ENCODE data around the gene DMAC2.

Gene DMAC2

DNA sequence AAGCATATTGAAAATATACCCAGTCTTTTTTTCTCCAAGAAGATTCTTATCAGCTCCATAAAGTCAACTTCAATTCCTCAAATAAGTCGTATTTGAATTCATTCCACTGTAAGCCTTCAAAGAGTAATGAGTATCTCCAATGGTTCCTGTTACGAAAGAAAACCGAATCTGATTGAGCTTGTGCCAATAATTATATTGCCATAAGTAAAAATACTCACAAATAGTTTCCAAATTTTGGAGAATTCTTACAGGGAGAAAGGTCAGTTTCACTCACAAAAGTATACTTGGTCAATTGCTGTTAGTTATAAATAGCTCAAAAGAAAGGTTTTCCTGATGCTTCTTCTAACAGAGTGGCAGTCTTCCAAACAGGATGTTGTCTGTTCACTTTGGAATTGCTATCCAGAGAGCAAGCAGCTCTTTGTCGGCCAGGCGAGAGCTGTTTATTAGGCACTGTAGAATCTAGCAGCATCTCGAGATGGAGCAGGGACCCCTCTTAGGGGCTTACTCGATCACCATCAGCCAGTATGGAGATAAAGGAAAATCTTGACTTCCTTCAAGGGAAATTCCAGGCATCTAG is 16.7 kb upstream of the DMAC2 start:
- no peak overlapping the region for H3K9ac ChIP-seq (ENCODE audit: low read depth, low read length)

DNA sequence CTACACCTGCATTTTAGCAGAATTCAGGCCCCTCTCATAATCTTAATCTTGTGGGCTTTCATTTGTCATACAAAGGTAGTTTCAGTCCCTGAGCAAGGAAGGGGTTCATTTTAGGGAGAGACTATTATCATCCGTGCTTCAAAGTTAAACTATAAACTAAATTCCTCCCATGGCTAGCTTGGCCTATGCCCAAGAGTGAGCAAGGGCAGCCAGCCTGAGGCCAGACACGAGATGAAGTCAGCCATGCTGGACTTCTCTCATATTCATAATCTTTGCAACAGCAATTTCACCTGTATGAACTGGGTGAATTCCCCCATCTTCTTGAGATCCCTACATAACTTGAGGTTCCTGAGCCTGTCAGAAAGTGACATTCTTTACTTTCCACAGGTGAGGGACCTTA is 16.2 kb upstream of the DMAC2 start:
- Histone ChIP-seq H3K4me1 (ENCODE audit: control insufficient read depth, insufficient read depth, low read length) (no peaks in the 10 kb centered on the region), H3K9ac (ENCODE audit: low read depth, low read length) (no peak overlapping the region), H3K4me2 (ENCODE audit: low read length) (no peak overlapping the region), H3K4me3 (ENCODE audit: low read length) (no peak overlapping the region), H3K9me3 (replicated peaks; ENCODE audit: low read length) (no peaks in the 10 kb centered on the region), H3K27me3 (ENCODE audit: control insufficient read depth, insufficient read depth, low read length) (peaks cover 27% of the 10 kb centered on the region), H3K36me3 (ENCODE audit: insufficient read depth, low read length) (no peaks in the 10 kb centered on the region)

More for the DNA sequence above, 16.7 kb upstream of the DMAC2 start:
- Histone ChIP-seq H3K36me3 (ENCODE audit: insufficient read depth, low read length) (no peaks in the 10 kb centered on the region), H3K4me1 (ENCODE audit: control insufficient read depth, insufficient read depth, low read length) (no peaks in the 10 kb centered on the region), H3K4me3 (ENCODE audit: low read length) (no peak overlapping the region), H3K4me2 (ENCODE audit: low read length) (peak overlapping the region; percentile 6), H3K9me3 (replicated peaks; ENCODE audit: low read length) (no peaks in the 10 kb centered on the region), H3K27me3 (ENCODE audit: control insufficient read depth, insufficient read depth, low read length) (peaks cover 27% of the 10 kb centered on the region)

- H3K36me3 ChIP-seq (ENCODE audit: insufficient read depth, low read length), result no peaks in the 10 kb centered on the region
- no peaks in the 10 kb centered on the region for H3K9me3 ChIP-seq (replicated peaks; ENCODE audit: low read length)
- H3K27me3 ChIP-seq (ENCODE audit: control insufficient read depth, insufficient read depth, low read length), result peaks cover 18% of the 10 kb centered on the region
- no peak overlapping the region for H3K4me2 ChIP-seq (ENCODE audit: low read length)
- H3K4me1 ChIP-seq (ENCODE audit: control insufficient read depth, insufficient read depth, low read length), result no peaks in the 10 kb centered on the region
- no peak overlapping the region for H3K4me3 ChIP-seq (ENCODE audit: low read length)
- no peak overlapping the region for H3K9ac ChIP-seq (ENCODE audit: low read depth, low read length)
These were observed 13.0 kb upstream of the DMAC2 start for GRCh38 chr19:41452584-41453275.

- H3K27me3 ChIP-seq (ENCODE audit: control insufficient read depth, insufficient read depth, low read length), result peaks cover 17% of the 10 kb centered on the region
These were observed 10.1 kb upstream of the DMAC2 start for GRCh38 chr19:41449865-41450178.

GRCh38 chr19:41449079-41449864 is 9.6 kb upstream of the DMAC2 start:
- Histone ChIP-seq H3K9me3 (replicated peaks; ENCODE audit: low read length) (no peaks in the 10 kb centered on the region), H3K9ac (ENCODE audit: low read depth, low read length) (peak overlapping the region; percentile 42), H3K4me3 (ENCODE audit: low read length) (peak overlapping the region; percentile 48), H3K27me3 (ENCODE audit: control insufficient read depth, insufficient read depth, low read length) (peaks cover 18% of the 10 kb centered on the region), H3K4me2 (ENCODE audit: low read length) (peak overlapping the region; percentile 77), H3K36me3 (ENCODE audit: insufficient read depth, low read length) (no peaks in the 10 kb centered on the region), H3K4me1 (ENCODE audit: control insufficient read depth, insufficient read depth, low read length) (no peaks in the 10 kb centered on the region)

More at GRCh38 chr19:41449865-41450178, 10.1 kb upstream of the DMAC2 start:
- no peak overlapping the region for H3K9ac ChIP-seq (ENCODE audit: low read depth, low read length)
- no peaks in the 10 kb centered on the region for H3K9me3 ChIP-seq (replicated peaks; ENCODE audit: low read length)
- H3K4me2 ChIP-seq (ENCODE audit: low read length), result no peak overlapping the region
- no peak overlapping the region for H3K4me3 ChIP-seq (ENCODE audit: low read length)
- H3K4me1 ChIP-seq (ENCODE audit: control insufficient read depth, insufficient read depth, low read length), result no peaks in the 10 kb centered on the region
- no peaks in the 10 kb centered on the region for H3K36me3 ChIP-seq (ENCODE audit: insufficient read depth, low read length)

DNA sequence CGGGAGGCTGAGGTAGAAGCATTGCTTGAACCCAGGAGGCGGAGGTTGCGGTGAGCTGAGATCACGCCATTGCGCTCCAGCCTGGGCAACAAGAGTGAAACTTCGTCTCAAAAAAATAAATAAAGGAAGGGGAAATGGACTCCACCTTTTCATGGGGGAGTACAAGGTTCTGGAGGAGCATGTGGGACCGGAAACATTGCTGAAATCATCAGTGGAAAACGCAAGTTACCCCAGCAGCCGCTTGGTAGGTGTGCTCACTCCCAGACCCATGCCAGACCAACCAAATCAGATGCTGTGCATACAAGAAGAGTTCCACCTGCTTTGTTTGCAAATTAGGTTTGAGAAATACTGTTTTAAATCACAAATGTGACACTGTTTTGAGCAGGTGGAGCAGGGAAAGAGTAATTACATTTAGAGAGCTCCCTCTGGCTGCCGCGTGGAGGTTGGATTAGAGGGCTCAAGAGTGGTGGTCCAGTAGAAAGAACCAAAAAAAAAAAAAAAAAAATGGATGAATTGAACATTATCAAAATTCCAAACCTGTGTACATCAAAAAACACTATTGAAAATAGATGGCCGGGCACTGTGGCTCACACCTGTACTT is 8.1 kb upstream of the DMAC2 start:
- Histone ChIP-seq H3K27me3 (ENCODE audit: control insufficient read depth, insufficient read depth, low read length) (peaks cover 29% of the 10 kb centered on the region), H3K4me1 (ENCODE audit: control insufficient read depth, insufficient read depth, low read length) (no peaks in the 10 kb centered on the region), H3K4me2 (ENCODE audit: low read length) (no peak overlapping the region), H3K9me3 (replicated peaks; ENCODE audit: low read length) (no peaks in the 10 kb centered on the region), H3K36me3 (ENCODE audit: insufficient read depth, low read length) (no peaks in the 10 kb centered on the region), H3K4me3 (ENCODE audit: low read length) (no peak overlapping the region), H3K9ac (ENCODE audit: low read depth, low read length) (no peak overlapping the region)

DNA sequence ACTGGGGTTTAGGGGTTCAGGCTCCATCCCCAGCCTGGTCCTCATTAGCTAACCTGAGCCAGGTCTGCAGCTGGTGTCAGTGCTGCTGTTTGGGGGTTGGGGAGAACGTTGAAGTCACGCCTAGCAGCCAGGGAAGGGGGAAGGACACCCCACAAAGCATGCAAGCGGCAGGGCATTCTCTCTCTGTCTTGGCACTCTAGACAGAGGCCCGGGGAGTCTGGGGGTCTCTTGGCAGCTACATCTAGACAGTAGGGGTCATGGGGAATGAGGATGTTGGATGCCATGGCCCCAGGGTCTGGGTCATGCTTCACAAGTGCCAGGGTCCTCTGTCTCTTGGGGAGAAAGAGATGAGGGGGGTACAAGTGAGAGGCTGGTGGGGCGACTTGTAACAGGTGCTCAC is 5.9 kb upstream of the DMAC2 start:
- Histone ChIP-seq H3K36me3 (ENCODE audit: insufficient read depth, low read length) (no peaks in the 10 kb centered on the region), H3K4me1 (ENCODE audit: control insufficient read depth, insufficient read depth, low read length) (no peaks in the 10 kb centered on the region), H3K4me3 (ENCODE audit: low read length) (no peak overlapping the region), H3K9me3 (replicated peaks; ENCODE audit: low read length) (no peaks in the 10 kb centered on the region), H3K4me2 (ENCODE audit: low read length) (no peak overlapping the region), H3K9ac (ENCODE audit: low read depth, low read length) (no peak overlapping the region), H3K27me3 (ENCODE audit: control insufficient read depth, insufficient read depth, low read length) (peaks cover 29% of the 10 kb centered on the region)

DNA sequence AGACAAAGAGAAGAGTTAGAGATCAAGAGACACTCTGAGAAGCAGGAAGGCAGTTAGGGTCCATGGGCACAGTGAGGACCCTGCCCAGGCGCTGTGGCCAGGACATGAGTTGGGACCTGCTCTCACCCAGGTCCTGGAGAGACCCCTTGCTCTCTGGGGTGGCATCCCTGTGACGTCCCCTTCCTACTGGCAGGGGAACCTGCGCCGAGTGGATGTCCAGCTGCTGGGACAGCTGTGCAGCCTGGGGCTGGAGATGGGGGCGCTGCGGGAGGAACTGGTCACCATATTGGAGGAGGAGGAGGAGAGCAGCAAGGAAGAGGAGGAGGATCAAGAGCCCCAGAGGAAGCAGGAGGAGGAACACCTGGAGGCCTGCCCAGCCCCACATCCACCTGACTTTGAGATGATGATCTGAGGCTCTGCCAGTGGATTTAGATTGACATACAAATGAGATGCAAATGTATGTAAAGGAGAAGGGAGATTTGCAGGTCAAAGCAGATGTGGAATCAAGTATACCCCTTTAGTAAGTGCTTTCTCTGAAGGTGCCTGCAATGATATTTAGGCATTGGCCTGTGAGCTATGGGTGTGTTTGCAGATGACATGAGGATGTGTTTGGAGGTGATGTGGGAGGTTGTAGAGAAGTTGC is 4.2 kb upstream of the DMAC2 start:
- Histone ChIP-seq H3K9ac (ENCODE audit: low read depth, low read length) (no peak overlapping the region), H3K4me3 (ENCODE audit: low read length) (no peak overlapping the region), H3K4me1 (ENCODE audit: control insufficient read depth, insufficient read depth, low read length) (peaks cover 8% of the 10 kb centered on the region), H3K4me2 (ENCODE audit: low read length) (no peak overlapping the region), H3K27me3 (ENCODE audit: control insufficient read depth, insufficient read depth, low read length) (peaks cover 29% of the 10 kb centered on the region), H3K9me3 (replicated peaks; ENCODE audit: low read length) (no peaks in the 10 kb centered on the region), H3K36me3 (ENCODE audit: insufficient read depth, low read length) (no peaks in the 10 kb centered on the region)

- Histone ChIP-seq H3K4me3 (ENCODE audit: low read length) (no peak within 1 kb of the TSS), H3K9me3 (replicated peaks; ENCODE audit: low read length) (no peaks in the 10 kb centered on the region), H3K4me1 (ENCODE audit: control insufficient read depth, insufficient read depth, low read length) (peaks cover 15% of the 10 kb centered on the region), H3K4me2 (ENCODE audit: low read length) (no peak within 1 kb of the TSS), H3K36me3 (ENCODE audit: insufficient read depth, low read length) (no peaks in the 10 kb centered on the region), H3K27me3 (ENCODE audit: control insufficient read depth, insufficient read depth, low read length) (peaks cover 19% of the 10 kb centered on the region), H3K9ac (ENCODE audit: low read depth, low read length) (no peak within 1 kb of the TSS)
These were observed 3.0 kb upstream of the DMAC2 start, which contains the start of gene ERICH4 for GRCh38 chr19:41442473-41443355. ERICH4 (plus strand) TSS chr19:41443156; CDS start chr19:41443170, 14 bp downstream.

- Histone ChIP-seq H3K9me3 (replicated peaks; ENCODE audit: low read length) (no peaks in the 10 kb centered on the region), H3K4me2 (ENCODE audit: low read length) (no peak overlapping the region), H3K27me3 (ENCODE audit: control insufficient read depth, insufficient read depth, low read length) (peaks cover 15% of the 10 kb centered on the region), H3K4me3 (ENCODE audit: low read length) (no peak overlapping the region), H3K4me1 (ENCODE audit: control insufficient read depth, insufficient read depth, low read length) (peaks cover 15% of the 10 kb centered on the region), H3K9ac (ENCODE audit: low read depth, low read length) (no peak overlapping the region), H3K36me3 (ENCODE audit: insufficient read depth, low read length) (no peaks in the 10 kb centered on the region)
These were observed 1.7 kb upstream of the DMAC2 start for GRCh38 chr19:41441321-41441945.

Measured in skeletal muscle satellite cell (primary cell).